H9 (cell line): ENCODE data around the gene AFAP1. TPM values are rescaled to one million over a fixed set of nuclear protein-coding genes. Genes with fewer than 3 reads are reported as not detected.

ENCODE experiments used
- DNase-seq: peaks from one replicate; pipeline ENCODE4 v3.0.0-alpha.2; 2017
- H2AFZ ChIP-seq: one replicate; pipeline ENCODE4 v1.6.1; 2013; ENCODE audit warnings: mild to moderate bottlenecking, low read length, control low read depth, moderate library complexity
- H2AK5ac ChIP-seq: 2 replicates; pipeline ENCODE4 v1.6.1; 2013; ENCODE audit warnings: low read length, control low read depth, mixed read lengths; ENCODE audit not compliant: insufficient read length
- H2BK120ac ChIP-seq: one replicate; pipeline ENCODE4 v1.6.1; 2013; ENCODE audit warnings: low read depth, mild to moderate bottlenecking, low read length, control low read depth, inconsistent platforms; ENCODE audit not compliant: poor library complexity, severe bottlenecking
- H2BK12ac ChIP-seq: 2 replicates; pipeline ENCODE4 v1.6.1; 2013; ENCODE audit warnings: low read length, control low read depth, mixed read lengths, low read depth; ENCODE audit not compliant: insufficient read length
- H2BK15ac ChIP-seq: 2 replicates; pipeline ENCODE4 v1.6.1; 2013; ENCODE audit warnings: low read depth, low read length, control low read depth
- H2BK20ac ChIP-seq: one replicate; pipeline ENCODE4 v1.6.1; 2013; ENCODE audit warnings: low read depth, mild to moderate bottlenecking, low read length, control low read depth, inconsistent platforms; ENCODE audit not compliant: poor library complexity, severe bottlenecking
- H2BK5ac ChIP-seq: 2 replicates; pipeline ENCODE4 v1.6.1; 2013; ENCODE audit warnings: low read length, control low read depth, mixed read lengths; ENCODE audit not compliant: insufficient read length
- H3K14ac ChIP-seq: 2 replicates; pipeline ENCODE4 v1.6.1; 2013; ENCODE audit warnings: low read length, control low read depth; ENCODE audit not compliant: insufficient read depth
- H3K18ac ChIP-seq: 2 replicates; pipeline ENCODE4 v1.6.1; 2013; ENCODE audit warnings: low read depth, mild to moderate bottlenecking, mixed read lengths, low read length, control low read depth; ENCODE audit not compliant: insufficient read length
- H3K23ac ChIP-seq: 2 replicates; pipeline ENCODE4 v1.6.1; 2013; ENCODE audit warnings: low read length, control low read depth, mixed read lengths, low read depth; ENCODE audit not compliant: insufficient read length
- H3K23me2 ChIP-seq: 2 replicates; pipeline ENCODE4 v1.6.1; 2013; ENCODE audit warnings: low read depth, mild to moderate bottlenecking, mixed read lengths, low read length, control low read depth; ENCODE audit not compliant: insufficient read length, poor library complexity, severe bottlenecking
- H3K27ac ChIP-seq: 2 replicates; pipeline ENCODE4 v1.5.1; 2013; ENCODE audit warnings: low read length, control low read depth, mixed read lengths, low read depth; ENCODE audit not compliant: insufficient read length
- H3K27me3 ChIP-seq: 2 replicates; pipeline ENCODE4 v1.6.1; 2013; ENCODE audit warnings: low read length, control low read depth, inconsistent platforms; ENCODE audit not compliant: insufficient read depth
- H3K4ac ChIP-seq: 2 replicates; pipeline ENCODE4 v1.6.1; 2013; ENCODE audit warnings: low read depth, mild to moderate bottlenecking, control low read depth, inconsistent platforms, low read length, moderate library complexity
- H3K4me1 ChIP-seq: 2 replicates; pipeline ENCODE4 v1.6.1; 2013; ENCODE audit warnings: low read length, control low read depth, inconsistent platforms; ENCODE audit not compliant: insufficient read depth
- H3K4me2 ChIP-seq: 2 replicates; pipeline ENCODE4 v1.6.1; 2013; ENCODE audit warnings: low read length, control low read depth, mixed read lengths; ENCODE audit not compliant: insufficient read length, insufficient read depth
- H3K56ac ChIP-seq: 2 replicates; pipeline ENCODE4 v1.6.1; 2013; ENCODE audit warnings: low read depth, mild to moderate bottlenecking, mixed read lengths, low read length, control low read depth; ENCODE audit not compliant: insufficient read length
- H3K79me1 ChIP-seq: 2 replicates; pipeline ENCODE4 v1.6.1; 2013; ENCODE audit warnings: low read depth, mild to moderate bottlenecking, moderate library complexity, low read length, control low read depth, inconsistent platforms; ENCODE audit not compliant: insufficient read depth, poor library complexity, severe bottlenecking
- H3K79me2 ChIP-seq: 2 replicates; pipeline ENCODE4 v1.6.1; 2013; ENCODE audit warnings: low read length, control low read depth, inconsistent platforms; ENCODE audit not compliant: insufficient read depth
- H3K9ac ChIP-seq: 2 replicates; pipeline ENCODE4 v1.6.1; 2013; ENCODE audit warnings: low read length, control low read depth, mixed read lengths; ENCODE audit not compliant: insufficient read length; ENCODE audit errors: extremely low read depth
- H3K9me3 ChIP-seq: one replicate; pipeline ENCODE4 v1.6.1; 2013; ENCODE audit warnings: low read depth, low read length, inconsistent platforms; ENCODE audit not compliant: control insufficient read depth
- H3T11ph ChIP-seq: one replicate; pipeline ENCODE4 v1.6.1; 2013; ENCODE audit warnings: mild to moderate bottlenecking, low read length, control low read depth, inconsistent platforms
- H4K20me1 ChIP-seq: one replicate; pipeline ENCODE4 v1.6.1; 2013; ENCODE audit not compliant: control insufficient read depth, insufficient read length, insufficient read depth
- H4K5ac ChIP-seq: 2 replicates; pipeline ENCODE4 v1.6.1; 2013; ENCODE audit warnings: low read depth, mild to moderate bottlenecking, mixed read lengths, low read length, control low read depth; ENCODE audit not compliant: insufficient read length
- H4K8ac ChIP-seq: replicated peaks from 2 replicates; pipeline ENCODE4 v1.6.1; 2013; ENCODE audit warnings: low read length, control low read depth, mixed read lengths, low read depth; ENCODE audit not compliant: insufficient read length
- H4K91ac ChIP-seq: 2 replicates; pipeline ENCODE4 v1.6.1; 2013; ENCODE audit warnings: low read depth, mild to moderate bottlenecking, moderate library complexity, mixed read lengths, low read length, control low read depth; ENCODE audit not compliant: insufficient read length
- H3K27ac Mint-ChIP-seq, 3 experiments: 2 replicates in 2 of 3; 3 replicates in 1 of 3; pipeline ENCODE4 v1.8.0; 2020 to 2021; ENCODE audit warnings: mixed read lengths in 3 of 3, mild to moderate bottlenecking in 1 of 3, moderate library complexity in 1 of 3
- H3K27me3 Mint-ChIP-seq: 2 replicates; pipeline ENCODE4 v1.8.0; 2021; ENCODE audit warnings: low read depth, mild to moderate bottlenecking, moderate library complexity, mixed read lengths
- H3K36me3 Mint-ChIP-seq, 3 experiments: 2 replicates in 2 of 3; 3 replicates in 1 of 3; pipeline ENCODE4 v1.8.0; 2020 to 2021; ENCODE audit warnings: low read depth in 3 of 3, mixed read lengths in 3 of 3; ENCODE audit not compliant: insufficient read depth in 1 of 3
- H3K4me1 Mint-ChIP-seq, 2 experiments: 2 replicates each; pipeline ENCODE4 v1.8.0; 2020; ENCODE audit warnings: mixed read lengths in 2 of 2
- H3K4me3 Mint-ChIP-seq, 2 experiments: 2 replicates in 1 of 2; 3 replicates in 1 of 2; pipeline ENCODE4 v1.8.0; 2020 to 2021; ENCODE audit warnings: mild to moderate bottlenecking in 2 of 2, mixed read lengths in 2 of 2, moderate library complexity in 1 of 2
- H3K9me3 Mint-ChIP-seq, 2 experiments: 2 replicates in 1 of 2; 3 replicates in 1 of 2; pipeline ENCODE4 v1.8.0; 2020; ENCODE audit warnings: mild to moderate bottlenecking in 2 of 2, mixed read lengths in 2 of 2, moderate library complexity in 1 of 2
- CTCF ChIP-seq: fragments of 200-600 bp; sonication (generic); conservative IDR thresholded peaks from 3 replicates; pipeline ENCODE4 v1.8.0; 2021; ENCODE audit warnings: antibody characterized with exemption, mild to moderate bottlenecking
- WGBS: extraction: QIAGEN DNeasy Blood & Tissue Kit; methylation state at CpG from one replicate; pipeline ENCODE4 v1.1.7; 2013; ENCODE audit warnings: missing lambda C conversion rate, low lambda C conversion rate, mixed read lengths; ENCODE audit not compliant: insufficient read length; ENCODE audit errors: extremely low coverage; 5-methylcytosine and 5-hydroxymethylcytosine counted together
- total RNA-seq: library from RNA; stranded (reverse); gene quantifications from 2 replicates; pipeline ENCODE4 v1.2.1, GENCODE V29; 2021

AFAP1 gene
- total RNA-seq, 1 experiment from 2014 or later: 6.5 TPM

GRCh38 chr4:7945709-7946380 is 6.2 kb upstream of the AFAP1 start:
- H2BK120ac ChIP-seq: no peak overlapping the region
- no peaks in the 10 kb centered on the region for H3K9me3 ChIP-seq
- H2AK5ac ChIP-seq: no peak overlapping the region
- no peaks in the 10 kb centered on the region for H3K79me1 ChIP-seq
- H3K4me3 Mint-ChIP-seq: no peak overlapping the region
- no peak overlapping the region for H2BK12ac ChIP-seq
- H3K27ac ChIP-seq: no peak overlapping the region
- no peak overlapping the region for H3K56ac ChIP-seq
- H2BK15ac ChIP-seq: no peak overlapping the region
- peaks cover 10% of the 10 kb centered on the region for H3K27me3 Mint-ChIP-seq
- no peaks in the 10 kb centered on the region for H4K20me1 ChIP-seq
- H4K91ac ChIP-seq: no peak overlapping the region
- H3K79me2 ChIP-seq: no peaks in the 10 kb centered on the region; the same call in 1 of the 2 replicates
- H3K9me3 Mint-ChIP-seq: no peaks in the 10 kb centered on the region; a peak in 1 of 5 replicates
- no peak overlapping the region for H4K8ac ChIP-seq
- no peak overlapping the region for H3K27ac Mint-ChIP-seq
- H3T11ph ChIP-seq: no peak overlapping the region
- H3K23me2 ChIP-seq: no peaks in the 10 kb centered on the region
- no peaks in the 10 kb centered on the region for H3K36me3 Mint-ChIP-seq
- no peak overlapping the region for H2BK5ac ChIP-seq
- no peak overlapping the region for H4K5ac ChIP-seq
- whole genome bisulfite sequencing: no CpG with 5 or more reads among the region's 14 CpGs
- peaks cover 18 to 22% of the 10 kb centered on the region in 2 experiments for H3K4me1 Mint-ChIP-seq
- no peak for DNase-seq
- no peak overlapping the region for H3K9ac ChIP-seq
- no peaks in the 10 kb centered on the region for H3K27me3 ChIP-seq
- H2BK20ac ChIP-seq: no peak overlapping the region
- TF ChIP-seq CTCF: no peak
- H3K23ac ChIP-seq: no peak overlapping the region
- H3K4ac ChIP-seq: no peak overlapping the region
- H2AFZ ChIP-seq: no peak overlapping the region
- no peak overlapping the region for H3K18ac ChIP-seq
- peaks cover 6% of the 10 kb centered on the region; the same call in 1 of the 2 replicates for H3K4me1 ChIP-seq
- H3K4me2 ChIP-seq: no peak overlapping the region
- H3K14ac ChIP-seq: no peak overlapping the region
